BJ (cell line): ENCODE data around the gene TSPAN15. TPM values are rescaled to one million over a fixed set of nuclear protein-coding genes. Genes with fewer than 3 reads are reported as not detected.

Source experiments
- CTCF ChIA-PET: fragments of 350-600 bp; formaldehyde crosslinking; extraction: SDS; loops from one replicate; lab custom pipeline; 2021; ENCODE audit warnings: antibody characterized with exemption, inconsistent platforms; lab: Yijun Ruan, JAX
- POLR2A ChIA-PET: fragments of 300-600 bp; sonication (Branson Sonifier 250); formaldehyde crosslinking; extraction: SDS; loops from one replicate; lab custom pipeline; 2021; ENCODE audit warnings: antibody characterized with exemption; lab: Charles Lee
- DNase-seq: peaks from one replicate; pipeline ENCODE4 v3.0.0-alpha.2; 2011; ENCODE audit warnings: low read depth
- H3K27me3 ChIP-seq: 2 replicates; pipeline ENCODE4 v1.6.0; 2011; ENCODE audit warnings: low read length; ENCODE audit not compliant: control insufficient read depth, insufficient read depth
- H3K36me3 ChIP-seq: 2 replicates; pipeline ENCODE4 v1.5.1; 2011; ENCODE audit warnings: low read length; ENCODE audit not compliant: control insufficient read depth, insufficient read depth
- H3K4me3 ChIP-seq: 2 replicates; pipeline ENCODE4 v1.5.1; 2011; ENCODE audit warnings: low read depth, mild to moderate bottlenecking, control low read depth, low read length
- polyA plus RNA-seq: library from polyadenylated mRNA; depleted of rRNA; stranded (reverse); fragments of >200 nt; gene quantifications from 2 replicates; pipeline ENCODE4 v1.2.3, GENCODE V29; 2011
- TF ChIP-seq, protein P1 (sequence below): IDR thresholded peaks from 2 replicates; pipeline ENCODE4 v1.5.1; 2011; ENCODE audit warnings: low read depth, mild to moderate bottlenecking, control low read depth, inconsistent platforms, low read length, moderate library complexity; ENCODE audit not compliant: insufficient read depth

The TSPAN15 gene
- polyA plus RNA-seq, 1 experiment: 0.94 TPM

DNA sequence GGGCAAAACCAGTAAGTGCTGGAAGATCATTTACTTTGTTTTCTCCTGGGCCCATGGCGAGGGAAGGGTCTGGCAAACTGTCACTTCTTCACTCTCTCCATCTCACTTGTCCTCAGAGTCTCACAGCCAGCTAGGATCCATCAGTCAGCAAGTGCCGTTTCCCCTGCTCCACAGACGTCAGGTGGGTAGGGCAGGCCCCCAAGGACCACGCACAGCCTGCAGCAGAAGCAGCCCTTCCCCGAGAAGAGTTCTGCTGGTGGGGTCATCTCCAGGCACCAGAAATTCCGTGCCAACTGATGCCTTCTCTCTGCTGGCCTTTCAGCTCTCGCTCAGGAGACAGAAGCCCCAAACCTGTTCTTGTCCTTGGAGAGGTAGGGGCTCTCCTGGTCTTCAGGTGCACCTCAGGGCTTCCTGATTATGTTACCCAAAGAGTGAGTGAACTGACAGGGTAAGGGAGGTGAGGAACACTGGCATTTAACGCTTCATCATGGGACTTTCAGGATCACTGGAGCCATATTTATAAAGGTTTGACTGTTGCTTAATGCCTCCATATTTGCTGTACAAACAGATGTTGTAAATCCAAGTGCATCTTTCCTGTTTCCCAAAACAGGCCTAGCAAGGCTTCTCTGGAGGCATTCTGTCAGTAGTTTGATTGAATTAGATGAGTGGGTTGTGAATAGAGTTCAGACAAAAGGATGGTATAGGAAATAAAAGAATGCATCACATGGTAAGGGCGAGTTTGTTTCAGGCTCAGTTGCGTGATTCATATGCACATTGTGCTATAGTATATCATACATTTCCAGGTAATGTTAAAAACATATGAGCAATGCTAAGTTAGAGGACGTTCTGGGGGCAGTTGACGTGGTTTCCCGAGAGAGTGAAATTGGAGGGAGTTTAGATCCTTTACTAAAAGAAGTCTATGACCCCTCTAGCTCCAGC lies 13.7 kb upstream of the TSPAN15 start:
- ChIA-PET POLR2A (no interaction called here), CTCF (interaction anchor here (0.8 to 2.9 kb wide), 7 partner anchors 8 to 192 kb away, joined by 3 to 17 read pairs (median 5); partner anchors contain the start of gene TSPAN15)
- DNase-seq: no peak
- no peak overlapping the region for H3K4me3 ChIP-seq
- H3K27me3 ChIP-seq: no peaks in the 10 kb centered on the region
- no peaks in the 10 kb centered on the region for H3K36me3 ChIP-seq
- TF ChIP-seq, protein P1, sequence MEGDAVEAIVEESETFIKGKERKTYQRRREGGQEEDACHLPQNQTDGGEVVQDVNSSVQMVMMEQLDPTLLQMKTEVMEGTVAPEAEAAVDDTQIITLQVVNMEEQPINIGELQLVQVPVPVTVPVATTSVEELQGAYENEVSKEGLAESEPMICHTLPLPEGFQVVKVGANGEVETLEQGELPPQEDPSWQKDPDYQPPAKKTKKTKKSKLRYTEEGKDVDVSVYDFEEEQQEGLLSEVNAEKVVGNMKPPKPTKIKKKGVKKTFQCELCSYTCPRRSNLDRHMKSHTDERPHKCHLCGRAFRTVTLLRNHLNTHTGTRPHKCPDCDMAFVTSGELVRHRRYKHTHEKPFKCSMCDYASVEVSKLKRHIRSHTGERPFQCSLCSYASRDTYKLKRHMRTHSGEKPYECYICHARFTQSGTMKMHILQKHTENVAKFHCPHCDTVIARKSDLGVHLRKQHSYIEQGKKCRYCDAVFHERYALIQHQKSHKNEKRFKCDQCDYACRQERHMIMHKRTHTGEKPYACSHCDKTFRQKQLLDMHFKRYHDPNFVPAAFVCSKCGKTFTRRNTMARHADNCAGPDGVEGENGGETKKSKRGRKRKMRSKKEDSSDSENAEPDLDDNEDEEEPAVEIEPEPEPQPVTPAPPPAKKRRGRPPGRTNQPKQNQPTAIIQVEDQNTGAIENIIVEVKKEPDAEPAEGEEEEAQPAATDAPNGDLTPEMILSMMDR: no peak

DNA sequence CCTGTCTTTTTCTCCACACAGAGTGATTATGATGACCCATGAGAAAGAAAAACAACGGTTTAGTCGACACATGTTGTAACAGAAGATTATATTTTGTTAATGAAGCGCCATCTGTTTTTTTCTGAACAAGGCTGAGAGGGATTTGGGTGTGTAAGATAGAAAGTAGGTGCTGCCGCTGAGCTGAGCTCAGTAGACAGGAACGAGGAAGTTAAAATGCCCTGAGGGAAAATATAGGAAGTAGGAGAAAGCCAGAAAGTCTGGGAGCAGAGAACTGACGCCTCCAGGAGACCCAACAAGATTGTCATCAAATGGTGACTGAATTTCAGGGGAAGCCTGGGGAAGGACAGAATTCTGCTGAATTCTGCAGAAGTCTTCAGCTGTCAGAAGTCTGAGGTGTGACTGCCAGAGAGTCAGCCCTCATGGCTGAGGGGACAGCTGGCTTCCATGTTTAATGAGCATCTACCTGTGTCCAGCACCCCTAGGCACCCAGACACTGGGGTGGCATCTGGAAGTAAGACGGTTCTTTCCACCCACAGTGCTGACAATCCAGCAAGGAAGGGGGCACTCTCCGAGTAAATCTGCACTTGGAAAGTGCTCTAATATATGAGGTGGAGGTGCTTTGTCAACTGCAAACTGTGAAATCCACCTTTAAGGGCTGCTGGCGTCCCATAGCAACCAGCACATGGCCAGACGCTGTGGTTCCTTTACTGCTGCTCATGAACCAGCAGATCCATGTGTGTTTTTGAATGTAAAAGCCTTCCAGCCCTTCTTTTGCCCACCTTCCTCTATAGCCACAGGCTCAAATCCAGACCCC lies 12.5 kb upstream of the TSPAN15 start:
- ChIA-PET POLR2A (interaction anchor here (0.7 kb wide), 1 partner anchor 8 kb away, joined by 3 read pairs; no protein-coding TSS in a partner anchor), CTCF (interaction anchor here (1.0 to 2.9 kb wide), 7 partner anchors 9 to 191 kb away, joined by 3 to 17 read pairs (median 5); partner anchors contain the start of gene TSPAN15)
- DNase-seq: no peak
- no peaks in the 10 kb centered on the region for H3K36me3 ChIP-seq
- no peaks in the 10 kb centered on the region for H3K27me3 ChIP-seq
- TF ChIP-seq, protein P1: no peak
- H3K4me3 ChIP-seq: no peak overlapping the region

DNA sequence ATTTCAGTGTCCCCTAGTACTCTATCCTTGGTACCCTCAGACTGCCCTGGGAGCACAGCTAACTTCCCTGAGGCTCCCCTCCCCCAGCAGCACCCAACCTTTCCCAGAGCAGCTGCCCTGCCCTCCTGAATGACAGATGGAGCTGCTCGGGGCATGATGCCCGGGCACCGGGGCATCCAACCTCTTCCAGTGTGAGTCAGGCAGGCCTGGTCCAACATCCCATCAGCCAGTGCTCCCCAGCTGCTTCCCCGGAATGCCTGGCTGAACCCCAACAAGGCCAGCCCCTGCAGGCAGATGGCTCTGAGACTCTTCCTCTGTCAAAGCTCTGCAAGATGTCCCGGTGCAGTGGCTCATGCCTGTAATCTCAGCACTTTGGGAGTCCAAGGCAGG lies 11.9 kb upstream of the TSPAN15 start:
- CTCF ChIA-PET: interaction anchor here (1.1 to 2.9 kb wide), 5 partner anchors 11 to 76 kb away, joined by 4 to 17 read pairs (median 5); partner anchors contain the start of gene TSPAN15
- no peaks in the 10 kb centered on the region for H3K27me3 ChIP-seq
- no peaks in the 10 kb centered on the region for H3K36me3 ChIP-seq
- H3K4me3 ChIP-seq: no peak overlapping the region
- POLR2A ChIA-PET: no interaction called here
- no peak for DNase-seq
- TF ChIP-seq, protein P1: no peak

DNA sequence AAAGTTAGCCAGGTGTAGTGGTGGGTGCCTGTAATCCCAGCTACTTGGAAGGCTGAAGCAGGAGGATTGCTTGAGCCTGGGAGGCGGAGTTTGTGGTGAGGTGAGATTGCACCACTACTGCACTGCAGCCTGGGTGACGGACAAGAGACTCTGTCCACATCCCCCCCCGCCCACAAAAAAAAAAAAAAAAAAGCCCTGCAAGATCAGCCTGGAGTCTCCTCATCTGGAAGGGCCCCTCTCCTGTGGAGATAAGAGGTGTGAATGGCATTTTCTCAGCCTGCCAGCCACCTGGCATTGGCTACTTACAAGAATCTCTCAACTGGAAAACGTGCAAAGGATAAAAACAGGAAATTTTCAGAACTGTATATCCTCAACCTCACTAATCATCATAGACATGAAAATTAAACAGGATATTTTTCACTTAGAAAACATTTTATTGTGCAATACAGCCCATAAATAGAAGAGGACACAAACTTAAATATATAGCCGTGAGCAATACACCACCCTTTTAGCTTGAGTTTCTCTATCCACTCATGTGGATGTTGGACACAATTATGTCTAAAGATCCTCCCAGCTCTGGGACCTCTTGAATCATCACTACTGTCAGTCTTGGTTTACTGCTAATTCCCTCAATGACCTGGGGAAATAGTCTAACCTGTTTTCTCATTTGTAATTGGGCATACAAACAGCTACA lies 11.3 kb upstream of the TSPAN15 start:
- peak; percentile 40 for DNase-seq
- TF ChIP-seq, protein P1: no peak
- POLR2A ChIA-PET: no interaction called here
- Histone ChIP-seq H3K4me3 (no peak overlapping the region), H3K27me3 (no peaks in the 10 kb centered on the region), H3K36me3 (no peaks in the 10 kb centered on the region)
- CTCF ChIA-PET: interaction anchor here (1.1 to 2.9 kb wide), 5 partner anchors 10 to 75 kb away, joined by 4 to 17 read pairs (median 5); partner anchors contain the start of gene TSPAN15
